DMS114 treated with DMSO at 0.1 percent for 48 hours (cell line): ENCODE data around the gene C10orf71.

Experiments
- DNase-seq: peaks from one replicate; lab custom pipeline; 2025; ENCODE audit not compliant: unreplicated experiment; lab: John Stamatoyannopoulos, UW

C10orf71 gene

GRCh38 chr10:49356181-49356580 lies 57.2 kb downstream of the C10orf71 start:
- DNase-seq, result no peak

DNA sequence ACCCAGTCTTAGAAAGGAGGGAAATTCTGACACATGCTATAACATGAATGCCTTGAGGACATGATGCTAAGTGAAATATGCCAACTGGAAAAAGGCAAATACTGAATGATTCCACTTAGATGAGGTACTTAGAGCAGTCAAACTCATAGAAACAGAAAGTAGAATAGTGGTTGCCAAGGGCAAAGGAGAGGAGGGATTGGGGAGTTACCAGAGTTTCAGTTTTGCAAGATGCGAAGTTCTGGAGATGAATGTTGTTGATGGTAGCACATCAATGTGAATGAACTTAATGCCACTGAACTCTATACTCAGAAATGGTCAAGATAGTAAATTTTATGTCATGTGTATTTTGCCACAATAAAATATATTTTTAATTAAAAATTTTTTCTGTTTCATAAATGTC lies 58.0 kb downstream of the C10orf71 start:
- DNase-seq, result no peak

- DNase-seq, result no peak
Measured at GRCh38 chr10:49357910-49358309, 58.9 kb downstream of the C10orf71 start.

- no peak for DNase-seq
Measured at GRCh38 chr10:49359349-49360270, 60.6 kb downstream of the C10orf71 start.

- no peak for DNase-seq
Measured at GRCh38 chr10:49360271-49361177, 61.6 kb downstream of the C10orf71 start.

DNA sequence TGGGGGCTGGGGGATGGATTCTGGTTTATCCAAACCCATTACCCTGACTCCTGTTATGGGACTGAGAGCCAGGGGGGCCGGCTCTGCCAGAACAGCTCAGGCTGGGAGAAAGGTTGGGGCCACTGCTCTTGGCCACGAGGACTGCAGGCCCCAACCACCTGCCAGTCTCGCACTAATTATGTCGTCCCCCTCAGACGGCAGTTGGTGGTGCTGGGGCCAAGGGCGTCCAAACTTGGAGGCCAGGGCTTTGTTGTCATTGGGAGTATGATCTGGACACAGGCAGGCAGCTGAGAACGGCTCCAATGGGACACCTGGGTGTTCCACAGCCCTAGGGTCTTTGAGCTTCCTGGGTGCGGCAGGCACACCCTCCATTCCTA lies 62.2 kb downstream of the C10orf71 start:
- no peak for DNase-seq

GRCh38 chr10:49361735-49362568 lies 63.0 kb downstream of the C10orf71 start:
- no peak for DNase-seq

DNA sequence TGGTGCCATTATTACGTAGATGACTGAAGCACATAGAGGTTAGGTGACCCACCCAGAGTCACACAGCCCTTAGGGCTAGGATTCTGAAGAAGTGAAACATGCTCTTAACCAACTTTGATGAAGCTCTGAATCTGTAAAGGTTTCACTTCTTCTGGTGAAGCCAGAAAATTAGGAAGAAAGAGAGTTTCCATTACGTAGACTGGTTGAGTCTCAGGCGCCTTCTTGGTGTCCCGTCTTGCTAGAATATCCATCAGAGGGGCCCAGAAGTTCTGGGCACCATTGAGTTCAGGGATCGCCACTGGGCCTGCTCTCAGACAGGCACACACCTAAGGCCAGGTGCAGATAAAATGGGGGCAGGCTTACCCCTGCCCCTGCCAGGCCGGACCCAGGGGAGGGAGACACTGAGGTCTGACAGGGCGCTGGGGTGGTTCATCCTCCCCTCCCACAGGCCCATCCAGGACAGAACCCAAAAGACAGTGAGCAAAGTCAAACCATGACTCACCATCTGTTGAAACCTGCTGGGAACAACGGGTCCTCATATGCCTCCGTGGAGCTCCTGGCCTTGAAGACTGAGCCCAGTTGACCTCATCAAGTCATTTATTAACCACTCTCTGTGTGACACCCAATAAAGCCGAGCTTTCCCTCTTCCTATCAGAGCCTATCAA lies 63.8 kb downstream of the C10orf71 start:
- DNase-seq, result no peak

- no peak for DNase-seq
Measured at GRCh38 chr10:49363309-49364031, 64.5 kb downstream of the C10orf71 start.

DNA sequence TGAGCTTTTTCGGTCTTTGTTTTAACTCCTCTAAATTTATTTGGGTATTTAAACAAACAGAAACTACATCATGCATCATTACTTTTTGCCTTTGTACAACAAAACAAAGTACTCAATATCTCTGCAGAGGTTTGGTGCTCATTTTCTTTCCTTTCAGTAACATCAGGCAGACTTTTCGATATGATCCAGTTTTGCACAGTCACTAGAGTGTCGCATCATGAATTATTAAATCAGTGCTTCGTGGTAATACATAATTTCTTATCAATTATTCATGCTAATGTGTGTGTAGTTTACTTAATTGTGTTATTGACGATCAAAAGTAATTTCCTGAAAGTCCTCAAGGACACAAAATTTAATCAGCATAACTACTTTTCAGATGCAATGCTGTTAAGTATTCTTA lies 65.1 kb downstream of the C10orf71 start:
- DNase-seq, result no peak

DNA sequence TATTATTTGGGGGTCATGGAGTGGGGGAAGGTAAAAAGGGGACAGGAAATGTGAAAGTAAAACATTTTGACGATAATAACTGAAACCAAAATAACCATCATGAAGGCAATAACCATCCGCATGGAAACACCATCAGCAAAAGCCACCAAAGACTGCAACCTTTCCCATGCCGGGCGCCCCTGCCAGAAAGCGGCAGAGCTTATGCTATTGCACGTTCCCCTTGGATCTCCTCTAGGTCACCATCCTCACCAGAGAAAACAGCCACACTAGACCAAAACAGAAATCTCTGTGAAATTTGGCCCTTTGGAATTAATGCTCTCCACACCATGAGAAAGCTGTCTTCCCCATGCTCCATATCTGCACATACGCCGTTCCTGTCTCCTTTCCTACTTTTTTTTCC lies 65.8 kb downstream of the C10orf71 start:
- no peak for DNase-seq

GRCh38 chr10:49365275-49365674 lies 66.3 kb downstream of the C10orf71 start:
- DNase-seq, result no peak

DNA sequence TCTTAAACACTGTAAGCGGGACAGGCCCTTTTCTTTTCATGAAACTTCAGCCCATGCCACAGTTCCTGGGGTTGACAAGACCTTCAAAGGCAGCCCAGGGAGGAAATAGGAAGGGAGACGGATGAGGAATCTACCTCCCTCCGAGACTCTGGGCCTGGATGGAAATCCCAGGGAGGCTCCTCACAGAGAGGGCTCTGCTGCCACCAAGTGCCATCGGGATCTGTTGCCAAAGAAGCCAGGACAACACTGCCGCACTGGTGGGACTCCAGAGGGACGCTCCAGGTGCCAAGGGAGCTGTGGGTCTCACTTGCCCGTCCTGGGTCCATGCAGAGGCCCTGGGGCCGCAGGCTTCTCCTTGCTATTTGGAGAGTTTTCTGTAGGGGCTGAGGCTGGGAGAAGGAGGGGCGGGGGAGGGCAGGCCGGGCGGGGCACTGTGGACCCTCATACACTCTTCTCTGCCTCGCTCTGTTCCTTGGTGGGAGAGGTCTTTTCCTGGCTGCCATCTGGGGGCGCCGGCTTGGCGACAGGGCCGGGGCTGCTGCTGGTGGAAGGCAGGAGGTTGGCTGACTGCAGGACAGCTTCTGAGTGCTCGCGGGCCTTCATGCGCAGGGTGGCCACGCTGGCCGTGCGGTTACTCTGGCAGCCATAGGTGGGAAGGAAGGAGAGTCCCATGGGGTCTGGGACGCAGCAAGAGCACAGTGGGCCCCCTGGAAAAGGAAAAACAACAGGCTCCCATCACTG lies 66.9 kb downstream of the C10orf71 start:
- DNase-seq, result no peak

DNA sequence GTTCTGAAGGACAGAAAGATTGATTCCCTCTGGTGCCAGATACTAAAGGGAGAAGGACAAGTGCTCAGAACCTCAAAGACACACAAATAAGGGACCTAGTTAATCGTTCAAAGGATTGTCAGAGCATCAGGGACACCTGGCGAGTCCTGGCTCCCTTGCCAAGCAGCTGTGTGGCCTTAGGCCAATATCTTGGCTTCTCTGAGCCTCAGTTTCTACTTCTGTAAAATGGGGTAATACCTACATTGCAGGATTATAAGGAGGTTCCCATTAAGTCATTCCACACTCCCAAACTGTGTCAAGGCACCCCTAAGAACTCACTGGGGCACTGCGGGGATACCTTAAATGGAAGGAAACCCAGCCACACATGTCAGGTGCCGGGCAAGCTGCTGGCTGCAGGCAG lies 67.5 kb downstream of the C10orf71 start:
- no peak for DNase-seq

DNA sequence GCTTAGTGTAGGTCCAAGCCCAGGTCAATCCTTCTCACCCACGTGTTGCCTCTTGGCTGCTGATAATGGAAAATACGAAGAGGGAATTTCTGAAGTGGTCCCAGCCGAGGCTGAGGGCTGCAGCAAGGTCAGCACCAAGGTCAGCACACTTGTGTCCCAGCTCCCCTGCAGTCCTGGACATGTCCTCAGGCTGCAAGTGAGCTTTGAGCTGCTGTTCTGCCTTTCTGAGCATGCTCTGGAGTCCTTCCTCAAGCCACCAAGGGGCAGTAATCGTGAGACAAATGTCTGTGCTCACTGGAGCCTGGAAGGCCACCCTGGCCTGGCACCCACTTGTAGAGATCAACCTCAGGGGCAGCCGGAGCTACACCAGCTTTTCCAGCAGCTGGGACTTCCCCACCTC lies 68.6 kb downstream of the C10orf71 start:
- DNase-seq, result no peak

DNA sequence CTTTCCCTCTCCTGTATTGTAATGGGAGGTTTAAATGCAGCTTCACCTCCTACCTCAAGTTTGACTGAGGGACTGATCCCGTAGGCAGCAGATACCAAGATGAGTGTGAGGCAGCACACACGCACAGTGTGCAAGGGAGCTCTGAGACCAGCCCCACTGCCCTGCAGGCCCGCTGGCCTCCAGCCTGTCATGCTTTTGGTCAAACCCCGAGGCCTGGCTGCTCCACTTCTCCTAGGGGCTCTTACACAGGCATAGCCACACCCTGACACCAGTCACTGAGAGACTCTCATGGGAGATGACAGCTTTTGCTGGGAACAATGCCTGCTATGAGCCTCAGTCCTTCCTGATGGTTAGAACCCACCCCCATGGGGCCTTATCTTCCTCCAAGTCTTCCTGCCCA lies 69.3 kb downstream of the C10orf71 start:
- no peak for DNase-seq

DNA sequence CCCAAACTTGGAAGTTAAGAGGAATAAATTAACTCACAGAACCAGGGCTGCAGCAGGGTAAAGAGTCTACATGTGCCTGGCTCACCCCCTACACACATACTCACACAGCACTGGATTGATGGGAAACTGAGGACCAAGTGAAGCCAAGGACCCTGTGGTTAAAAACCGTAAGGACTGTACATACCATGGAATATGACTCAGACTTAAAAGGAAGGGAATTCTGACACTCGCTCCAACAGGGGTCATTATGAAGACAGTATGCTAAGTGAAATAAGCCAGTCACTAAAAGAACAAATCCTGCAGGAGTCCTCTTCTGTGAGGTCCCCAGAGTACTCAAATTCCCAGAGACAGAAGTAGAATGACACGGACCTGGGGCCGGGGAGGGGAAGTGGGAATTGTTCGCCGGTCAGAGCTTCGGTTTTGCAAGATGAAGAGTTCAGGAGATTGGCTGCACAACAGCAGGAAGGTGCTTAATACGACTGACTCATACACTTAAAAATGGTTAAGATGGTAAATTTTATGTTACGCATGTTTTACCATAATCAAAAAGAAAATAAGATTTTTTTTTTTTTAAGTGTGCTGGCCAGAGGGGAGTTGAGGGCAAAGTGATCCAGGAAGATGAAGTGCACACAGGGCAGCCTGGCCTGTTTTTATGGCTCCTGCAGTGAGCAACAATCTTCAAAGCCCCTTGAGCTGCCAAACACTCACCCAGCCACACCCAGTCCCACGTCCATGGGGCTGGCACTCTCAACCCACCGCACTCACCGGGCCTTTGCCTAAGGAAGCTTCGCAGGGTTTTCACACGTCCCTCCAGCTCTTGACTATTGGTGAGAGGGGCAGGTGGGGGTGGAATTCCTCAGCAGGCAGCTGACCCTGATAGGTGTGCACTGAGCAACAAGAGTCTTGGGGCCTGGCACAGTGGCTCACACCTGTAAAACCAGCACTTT lies 70.5 kb downstream of the C10orf71 start:
- no peak for DNase-seq
